Thoracic aorta (tissue), 2 donors: ENCODE data around the gene LRP8. TPM values are rescaled to one million over a fixed set of nuclear protein-coding genes. Genes with fewer than 3 reads are reported as not detected.

ENCODE experiments used
- ATAC-seq: fragments of 150-250 bp; one replicate; pipeline ENCODE4 v1.8.0; 2017; ENCODE audit warnings: low read depth; ENCODE audit not compliant: insufficient number of reproducible peaks, low FRiP score
- DNase-seq: peaks from one replicate; pipeline ENCODE4 v3.0.0-alpha.2; 2020; ENCODE audit warnings: low spot score
- H3K27ac ChIP-seq, 2 donors: fragments of 200-600 bp; sonication (generic); 1 replicate in 1 of 2; 2 replicates in 1 of 2; pipeline ENCODE4 v1.5.1; 2016; ENCODE audit warnings: mild to moderate bottlenecking in 2 of 2, moderate library complexity in 2 of 2
- H3K27me3 ChIP-seq: fragments of 200-600 bp; sonication (generic); replicated peaks from 2 replicates; pipeline ENCODE4 v1.6.0; 2016; ENCODE audit warnings: mild to moderate bottlenecking; ENCODE audit not compliant: insufficient read depth
- H3K36me3 ChIP-seq: fragments of 200-600 bp; sonication (generic); one replicate; pipeline ENCODE4 v1.5.1; 2016
- H3K4me1 ChIP-seq, 2 donors: fragments of 200-600 bp; sonication (generic); 1 replicate in 1 of 2; 2 replicates in 1 of 2; pipeline versions ENCODE4 v1.5.1 to v1.6.0; 2016; ENCODE audit warnings: low read depth in 2 of 2, mild to moderate bottlenecking in 1 of 2; ENCODE audit not compliant: control insufficient read depth in 1 of 2
- H3K4me3 ChIP-seq: fragments of 200-600 bp; sonication (generic); 2 replicates; pipeline ENCODE4 v1.5.1; 2016; ENCODE audit warnings: mild to moderate bottlenecking
- H3K9me3 ChIP-seq: fragments of 200-600 bp; sonication (generic); 2 replicates; pipeline ENCODE4 v1.5.1; 2016
- total RNA-seq, 2 donors: library from RNA; depleted of rRNA; stranded (reverse); fragments of >200 nt; gene quantifications; one replicate each; pipeline versions ENCODE4 v1.1.0 to v1.2.3, GENCODE V29; 2016
- TF ChIP-seq, protein P1 (sequence below): fragments of 200-600 bp; sonication (generic); IDR thresholded peaks from one replicate; pipeline ENCODE4 v1.5.1; 2019; ENCODE audit warnings: antibody characterized with exemption

The LRP8 gene
- total RNA-seq, 2 donors from 2014 or later, result 14.1 to 24.1 TPM

DNA sequence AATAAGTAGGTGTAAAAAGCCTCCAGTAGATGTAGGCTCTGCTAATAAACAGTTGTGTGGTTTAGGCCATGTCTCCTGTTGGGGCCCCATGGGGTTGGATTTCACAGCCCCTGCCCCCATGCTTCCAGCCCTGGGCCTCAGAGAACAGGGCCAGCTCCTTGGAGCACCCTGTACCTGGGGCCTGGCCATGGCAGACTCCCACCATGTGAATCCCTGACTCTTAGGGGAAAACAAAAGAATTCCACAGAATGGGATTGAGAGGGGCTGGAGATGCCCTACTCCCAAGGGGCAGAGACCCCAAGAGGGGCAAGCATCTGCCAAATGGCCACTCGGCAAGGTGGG lies 11.5 kb downstream of the LRP8 start:
- Histone ChIP-seq H3K36me3 (no peaks in the 10 kb centered on the region), H3K9me3 (no peaks in the 10 kb centered on the region), H3K27me3 (no peaks in the 10 kb centered on the region), H3K4me3 (no peak overlapping the region), H3K4me1 (no peaks in the 10 kb centered on the region), H3K27ac (no peak overlapping the region)
- DNase-seq (no peak), ATAC-seq (no peak)
- TF ChIP-seq, protein P1, sequence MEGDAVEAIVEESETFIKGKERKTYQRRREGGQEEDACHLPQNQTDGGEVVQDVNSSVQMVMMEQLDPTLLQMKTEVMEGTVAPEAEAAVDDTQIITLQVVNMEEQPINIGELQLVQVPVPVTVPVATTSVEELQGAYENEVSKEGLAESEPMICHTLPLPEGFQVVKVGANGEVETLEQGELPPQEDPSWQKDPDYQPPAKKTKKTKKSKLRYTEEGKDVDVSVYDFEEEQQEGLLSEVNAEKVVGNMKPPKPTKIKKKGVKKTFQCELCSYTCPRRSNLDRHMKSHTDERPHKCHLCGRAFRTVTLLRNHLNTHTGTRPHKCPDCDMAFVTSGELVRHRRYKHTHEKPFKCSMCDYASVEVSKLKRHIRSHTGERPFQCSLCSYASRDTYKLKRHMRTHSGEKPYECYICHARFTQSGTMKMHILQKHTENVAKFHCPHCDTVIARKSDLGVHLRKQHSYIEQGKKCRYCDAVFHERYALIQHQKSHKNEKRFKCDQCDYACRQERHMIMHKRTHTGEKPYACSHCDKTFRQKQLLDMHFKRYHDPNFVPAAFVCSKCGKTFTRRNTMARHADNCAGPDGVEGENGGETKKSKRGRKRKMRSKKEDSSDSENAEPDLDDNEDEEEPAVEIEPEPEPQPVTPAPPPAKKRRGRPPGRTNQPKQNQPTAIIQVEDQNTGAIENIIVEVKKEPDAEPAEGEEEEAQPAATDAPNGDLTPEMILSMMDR, result no peak

DNA sequence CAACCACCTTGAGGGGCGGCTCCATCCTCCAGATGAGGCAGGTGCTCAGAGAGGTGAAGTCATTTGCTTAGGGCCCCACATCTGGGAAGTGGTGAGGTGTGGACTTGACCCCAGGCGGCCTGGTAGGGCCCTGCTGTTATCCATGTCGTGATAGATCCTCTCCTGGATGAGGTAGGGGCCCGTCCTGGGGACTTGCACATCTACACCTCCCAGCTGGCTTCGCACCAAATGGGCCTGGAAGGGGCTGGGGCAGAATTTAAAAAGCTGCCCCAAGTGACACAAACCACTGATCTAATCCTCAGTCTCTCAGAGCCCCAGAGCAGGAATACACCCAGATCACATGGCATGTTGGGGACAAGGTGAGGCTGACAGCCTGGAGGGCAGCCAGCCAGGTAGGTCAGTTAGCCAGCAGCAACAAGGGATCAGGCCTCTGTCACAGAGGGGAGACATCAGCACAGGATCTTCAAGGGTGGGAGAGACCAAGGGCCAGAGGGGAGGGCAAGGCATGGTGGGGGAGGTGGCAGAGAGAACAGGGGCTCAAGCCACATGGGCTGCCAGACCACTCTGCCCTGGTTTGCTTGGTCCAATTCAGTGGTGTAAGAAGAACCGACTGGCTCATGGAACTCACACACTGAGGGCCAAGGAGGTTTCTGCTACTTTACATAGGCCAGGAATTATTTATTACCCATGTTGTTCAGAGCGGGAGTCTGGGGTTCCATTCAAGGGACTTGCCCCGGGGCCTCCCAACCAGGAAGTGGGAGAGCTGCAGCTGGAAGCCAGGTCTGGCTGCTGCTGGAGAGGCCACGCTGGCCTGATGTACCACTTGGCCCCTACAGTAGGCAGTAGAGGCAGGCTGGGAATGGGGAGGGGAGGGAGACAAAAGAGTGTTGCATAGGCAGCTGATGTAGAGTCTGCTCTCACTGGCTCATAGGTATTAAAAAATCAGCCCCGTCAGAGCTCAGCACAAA lies 12.1 kb downstream of the LRP8 start:
- H3K27me3 ChIP-seq, result no peaks in the 10 kb centered on the region
- H3K4me3 ChIP-seq, result no peak overlapping the region
- no peak overlapping the region for H3K27ac ChIP-seq
- DNase-seq (no peak), ATAC-seq (no peak)
- TF ChIP-seq, protein P1, result no peak
- no peaks in the 10 kb centered on the region for H3K9me3 ChIP-seq
- no peaks in the 10 kb centered on the region for H3K36me3 ChIP-seq
- no peaks in the 10 kb centered on the region for H3K4me1 ChIP-seq

DNA sequence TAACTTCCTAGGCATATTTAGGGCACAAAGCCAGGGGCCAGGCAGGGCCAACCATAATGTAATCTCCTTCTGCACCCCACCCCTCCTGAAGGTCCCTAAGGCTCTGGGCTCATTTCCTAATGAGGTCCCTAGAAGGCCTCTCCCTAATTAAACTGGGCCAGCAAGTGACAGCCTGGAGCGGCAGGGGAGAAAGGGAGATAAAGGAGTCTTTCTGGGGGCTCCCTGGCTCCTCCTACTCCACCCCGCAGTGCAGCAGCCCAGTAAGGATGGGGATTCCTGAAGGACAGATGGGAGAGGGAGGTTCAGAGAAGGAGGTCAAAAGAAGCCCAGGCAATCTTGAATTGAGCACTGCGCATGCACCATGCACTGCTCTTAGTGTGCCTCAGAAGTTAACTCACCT lies 12.8 kb downstream of the LRP8 start:
- TF ChIP-seq, protein P1, result no peak
- no peak for ATAC-seq
- Histone ChIP-seq H3K27ac (no peak overlapping the region), H3K9me3 (no peaks in the 10 kb centered on the region), H3K27me3 (no peaks in the 10 kb centered on the region), H3K4me1 (no peaks in the 10 kb centered on the region), H3K4me3 (no peak overlapping the region), H3K36me3 (no peaks in the 10 kb centered on the region)
- no peak for DNase-seq

DNA sequence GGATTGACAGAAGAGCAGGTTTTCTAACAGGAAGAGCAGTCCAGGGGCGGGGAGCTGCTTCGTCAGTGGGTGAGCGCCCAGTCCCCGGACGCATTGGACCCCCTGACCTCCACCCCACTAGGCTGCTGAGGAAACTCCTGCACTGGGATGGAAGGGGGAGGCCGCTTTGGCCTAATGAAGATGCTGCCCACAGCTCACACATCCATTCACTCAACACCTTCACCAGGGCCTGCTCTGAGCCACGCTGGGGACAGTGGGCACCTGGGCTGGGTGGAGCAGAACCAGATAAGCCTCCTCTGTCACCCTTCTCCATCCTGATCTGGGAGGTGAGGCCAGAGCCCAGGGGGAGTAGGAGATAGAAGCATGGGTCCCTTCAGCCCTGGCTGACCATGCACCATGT lies 13.3 kb downstream of the LRP8 start:
- no peaks in the 10 kb centered on the region for H3K27me3 ChIP-seq
- ATAC-seq, result no peak
- H3K27ac ChIP-seq, result no peak overlapping the region
- H3K9me3 ChIP-seq, result no peaks in the 10 kb centered on the region
- H3K4me3 ChIP-seq, result no peak overlapping the region
- TF ChIP-seq, protein P1, result no peak
- no peaks in the 10 kb centered on the region for H3K4me1 ChIP-seq
- no peaks in the 10 kb centered on the region for H3K36me3 ChIP-seq
- no peak for DNase-seq

DNA sequence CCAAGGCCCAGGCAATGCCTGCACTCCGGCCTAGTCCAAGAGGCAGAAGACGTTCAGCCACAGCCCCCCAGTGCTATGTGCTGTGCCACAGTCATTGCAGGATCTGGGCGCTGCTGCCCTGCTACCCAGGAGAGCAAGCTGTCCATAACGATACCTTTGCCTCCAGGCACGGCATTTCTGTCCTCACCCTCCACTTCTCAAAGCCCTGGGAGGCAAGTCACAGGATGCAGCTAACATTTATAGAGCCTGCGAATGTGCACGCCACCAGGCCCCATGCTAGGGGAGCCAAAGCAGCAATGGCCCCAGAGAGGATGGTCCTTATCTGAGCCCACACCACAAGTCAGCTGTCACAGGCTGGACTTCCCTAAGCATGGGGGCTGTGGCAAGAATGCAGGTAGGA lies 13.8 kb downstream of the LRP8 start:
- H3K27ac ChIP-seq, result no peak overlapping the region
- DNase-seq (no peak), ATAC-seq (no peak)
- no peaks in the 10 kb centered on the region for H3K36me3 ChIP-seq
- no peaks in the 10 kb centered on the region for H3K27me3 ChIP-seq
- TF ChIP-seq, protein P1, result no peak
- no peak overlapping the region for H3K4me3 ChIP-seq
- H3K4me1 ChIP-seq, result no peaks in the 10 kb centered on the region
- no peaks in the 10 kb centered on the region for H3K9me3 ChIP-seq
